ENCODE results near the gene FBXO3.

FBXO3 gene

GRCh38 chr11:33706966-33707365, 67.4 kb downstream of the FBXO3 start:
- no peak for TF ChIP-seq CTCF (IDR thresholded peaks at IDR 0.05; ENCODE audit: low read depth, low read length)
- DNase-seq = no peak
- Histone ChIP-seq H3K27me3 (ENCODE audit: insufficient read depth, low read depth, severe bottlenecking) (no peaks in the 10 kb centered on the region), H3K27ac (no peak overlapping the region), H3K9me3 (ENCODE audit: severe bottlenecking) (no peaks in the 10 kb centered on the region), H3K4me3 (ENCODE audit: low read depth, low read length) (no peak overlapping the region), H3K36me3 (peaks cover 17% of the 10 kb centered on the region)

- peaks cover 17% of the 10 kb centered on the region for H3K36me3 ChIP-seq
Observed at GRCh38 chr11:33706546-33706945, 67.8 kb downstream of the FBXO3 start.

GRCh38 chr11:33704240-33705002, 69.9 kb downstream of the FBXO3 start:
- Histone ChIP-seq H3K36me3 (peaks cover 8% of the 10 kb centered on the region), H3K27ac (no peak overlapping the region), H3K4me3 (ENCODE audit: low read depth, low read length) (no peak overlapping the region), H3K9me3 (ENCODE audit: severe bottlenecking) (no peaks in the 10 kb centered on the region), H3K27me3 (ENCODE audit: insufficient read depth, low read depth, severe bottlenecking) (no peaks in the 10 kb centered on the region)
- no peak for DNase-seq
- no peak for TF ChIP-seq CTCF (IDR thresholded peaks at IDR 0.05; ENCODE audit: low read depth, low read length)

More at GRCh38 chr11:33706546-33706945, 67.8 kb downstream of the FBXO3 start:
- Histone ChIP-seq H3K9me3 (ENCODE audit: severe bottlenecking) (no peaks in the 10 kb centered on the region), H3K27me3 (ENCODE audit: insufficient read depth, low read depth, severe bottlenecking) (no peaks in the 10 kb centered on the region), H3K27ac (no peak overlapping the region), H3K4me3 (ENCODE audit: low read depth, low read length) (no peak overlapping the region)
- no peak for TF ChIP-seq CTCF (IDR thresholded peaks at IDR 0.05; ENCODE audit: low read depth, low read length)
- no peak for DNase-seq

- TF ChIP-seq CTCF (IDR thresholded peaks at IDR 0.05; ENCODE audit: low read depth, low read length) = no peak
- Histone ChIP-seq H3K9me3 (ENCODE audit: severe bottlenecking) (no peaks in the 10 kb centered on the region), H3K4me3 (ENCODE audit: low read depth, low read length) (no peak overlapping the region), H3K27me3 (ENCODE audit: insufficient read depth, low read depth, severe bottlenecking) (no peaks in the 10 kb centered on the region), H3K36me3 (peaks cover 2% of the 10 kb centered on the region), H3K27ac (no peak overlapping the region)
- DNase-seq = peak; percentile 18
Observed at GRCh38 chr11:33703788-33704187, 70.5 kb downstream of the FBXO3 start.

- Histone ChIP-seq H3K27me3 (ENCODE audit: insufficient read depth, low read depth, severe bottlenecking) (no peaks in the 10 kb centered on the region), H3K9me3 (ENCODE audit: severe bottlenecking) (no peaks in the 10 kb centered on the region), H3K36me3 (no peaks in the 10 kb centered on the region), H3K4me3 (ENCODE audit: low read depth, low read length) (no peak overlapping the region), H3K27ac (no peak overlapping the region)
- no peak for TF ChIP-seq CTCF (IDR thresholded peaks at IDR 0.05; ENCODE audit: low read depth, low read length)
- DNase-seq = no peak
Observed at GRCh38 chr11:33703234-33703633, 71.1 kb downstream of the FBXO3 start.
